PC-3 (cell line): Measurements from ENCODE around the gene TAX1BP3. TPM values are rescaled to one million over a fixed set of nuclear protein-coding genes. Genes with fewer than 3 reads are reported as not detected.

Experiments
- ATAC-seq: fragments of 200-7000 bp; cut with Tn5 transposase; 2 replicates; pipeline ENCODE4 v1.9.1; 2020; ENCODE audit warnings: mild to moderate bottlenecking, moderate library complexity
- BruUV-seq: library from RNA; stranded (reverse); fragments of 400-500 nt; replicated peaks from 2 replicates; lab custom pipeline; 2021; lab: Mats Ljungman, UMichigan
- CTCF ChIA-PET: fragments of 300-600 bp; sonication (Branson Sonifier 250); formaldehyde crosslinking; loops from one replicate; lab custom pipeline; 2022; ENCODE audit warnings: antibody characterized with exemption; lab: Charles Lee
- POLR2A ChIA-PET: fragments of 300-600 bp; sonication (Branson Sonifier 250); formaldehyde crosslinking; loops from one replicate; lab custom pipeline; 2022; ENCODE audit warnings: antibody characterized with exemption; ENCODE audit not compliant: unreplicated experiment; lab: Charles Lee
- DNase-seq: peaks from one replicate; pipeline ENCODE4 v3.0.0-alpha.2; 2015
- H2AFZ ChIP-seq: fragments of 300-600 bp; sonication (generic); 2 replicates; pipeline ENCODE4 v1.6.0; 2016; ENCODE audit warnings: antibody characterized with exemption, low read length
- H3F3A ChIP-seq: fragments of 300-600 bp; sonication (generic); one replicate; pipeline ENCODE4 v1.6.0; 2017; ENCODE audit warnings: antibody characterized with exemption, low read length, control low read depth, mild to moderate bottlenecking; ENCODE audit not compliant: unreplicated experiment
- H3K27ac ChIP-seq: fragments of 300-600 bp; sonication (generic); 2 replicates; pipeline ENCODE4 v1.5.1; 2016; ENCODE audit warnings: mild to moderate bottlenecking, low read length
- H3K27me3 ChIP-seq: fragments of 300-600 bp; sonication (generic); 2 replicates; pipeline ENCODE4 v1.6.1; 2016; ENCODE audit warnings: low read length, mixed read lengths
- H3K36me3 ChIP-seq: fragments of 300-600 bp; sonication (generic); 2 replicates; pipeline ENCODE4 v1.6.1; 2016; ENCODE audit warnings: low read depth, mixed run types, low read length, mixed read lengths
- H3K4me1 ChIP-seq: fragments of 300-600 bp; sonication (generic); 2 replicates; pipeline ENCODE4 v1.5.1; 2016; ENCODE audit warnings: low read length; ENCODE audit not compliant: insufficient read depth
- H3K4me2 ChIP-seq: fragments of 300-600 bp; sonication (generic); 2 replicates; pipeline ENCODE4 v1.6.0; 2016; ENCODE audit warnings: low read length
- H3K4me3 ChIP-seq: fragments of 300-600 bp; sonication (generic); 2 replicates; pipeline ENCODE4 v1.5.1; 2016; ENCODE audit warnings: mild to moderate bottlenecking, low read length, mixed read lengths
- H3K79me2 ChIP-seq: fragments of 300-600 bp; sonication (generic); 2 replicates; pipeline ENCODE4 v1.6.1; 2017; ENCODE audit warnings: low read length, mixed read lengths
- H3K9ac ChIP-seq: fragments of 300-600 bp; sonication (generic); 2 replicates; pipeline ENCODE4 v1.6.0; 2016; ENCODE audit warnings: mild to moderate bottlenecking, low read length
- H3K9me2 ChIP-seq: fragments of 300-600 bp; sonication (generic); replicated peaks from 2 replicates; pipeline ENCODE4 v1.6.1; 2016; ENCODE audit warnings: mixed run types, low read length, mixed read lengths
- H3K9me3 ChIP-seq: fragments of 300-600 bp; sonication (generic); 2 replicates; pipeline ENCODE4 v1.6.1; 2016; ENCODE audit warnings: low read length, mixed read lengths
- H4K20me1 ChIP-seq: fragments of 300-600 bp; sonication (generic); 2 replicates; pipeline ENCODE4 v1.6.1; 2016; ENCODE audit warnings: low read length, mixed read lengths
- EZH2 ChIP-seq: fragments of 300-600 bp; sonication (generic); IDR thresholded peaks from one replicate; pipeline ENCODE4 v1.6.1; 2017; ENCODE audit warnings: antibody characterized with exemption, mild to moderate bottlenecking, low read length; ENCODE audit not compliant: unreplicated experiment
- EZH2phosphoT487 ChIP-seq: fragments of 300-600 bp; sonication (generic); IDR thresholded peaks from 2 replicates; pipeline ENCODE4 v1.6.1; 2018; ENCODE audit warnings: mild to moderate bottlenecking, antibody characterized with exemption, low read length, borderline replicate concordance
- intact Hi-C: fragments of 100-400 bp; cut with micrococcal nuclease; formaldehyde crosslinking; loops from 2 replicates; pipeline ENCODE4 v1.9.0; 2023
- total RNA-seq: library from RNA; depleted of rRNA; stranded (reverse); fragments of >200 nt; gene quantifications from 2 replicates; pipeline ENCODE4 v1.2.3, GENCODE V29; 2014
- TF ChIP-seq, protein P1 (sequence below): fragments of 300-600 bp; sonication (generic); conservative IDR thresholded peaks from 2 replicates; pipeline ENCODE4 v1.5.1; 2017; ENCODE audit warnings: antibody characterized with exemption, low read depth, mild to moderate bottlenecking, low read length

The TAX1BP3 gene
- total RNA-seq, 1 experiment from 2014 or later: 87.7 TPM

DNA sequence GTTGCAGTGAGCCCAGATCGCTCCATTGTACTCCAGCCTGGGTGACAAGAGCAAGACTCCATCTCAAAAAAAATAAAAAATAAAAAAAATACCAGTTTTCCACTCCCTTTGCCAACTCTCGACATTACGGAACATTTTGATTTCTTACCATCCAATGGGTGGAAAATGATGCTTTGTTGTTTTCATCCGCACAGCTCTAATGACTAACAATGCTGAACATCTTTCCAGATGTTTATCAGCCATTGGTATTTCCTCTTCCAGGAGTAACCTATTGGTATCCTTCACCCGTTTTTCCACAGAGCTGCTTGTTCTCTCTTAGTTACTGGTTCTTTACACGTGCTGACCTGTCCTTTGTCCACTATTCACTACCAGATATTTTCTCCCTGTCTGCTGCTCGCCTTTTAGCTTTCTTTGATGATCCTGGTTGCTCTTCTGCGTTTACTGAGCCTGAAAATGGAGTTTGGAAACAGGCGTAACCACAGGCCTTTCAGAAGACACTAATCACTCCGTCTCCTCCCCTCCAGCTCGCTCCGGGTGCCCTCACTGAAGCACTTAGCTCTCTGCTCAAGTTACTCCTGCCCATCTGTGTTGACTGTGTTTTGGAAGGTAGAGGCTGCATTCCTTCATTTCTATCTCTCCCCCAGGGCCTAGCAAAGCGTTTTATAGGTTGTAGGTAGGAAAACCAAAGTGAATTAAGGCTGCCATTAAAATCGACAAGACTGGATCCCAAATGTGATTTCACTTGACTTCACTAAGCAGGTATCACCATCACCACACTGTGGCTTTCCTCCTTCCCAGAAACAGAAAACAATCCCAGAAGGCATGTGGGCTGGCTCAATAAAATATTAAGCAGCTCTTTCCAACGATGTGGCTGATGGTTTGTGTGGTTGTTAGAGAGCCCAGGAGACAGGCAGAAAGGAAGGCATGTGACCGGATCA lies 41.3 kb downstream of the TAX1BP3 start:
- no TSS peak for BruUV-seq
- no peak overlapping the region for H3K4me2 ChIP-seq
- H3K27ac ChIP-seq: no peak overlapping the region
- no peaks in the 10 kb centered on the region for H3K9me2 ChIP-seq
- H3K79me2 ChIP-seq: peaks cover 6% of the 10 kb centered on the region; the same call in 1 of the 2 replicates
- intact Hi-C loops: no loop called here
- H4K20me1 ChIP-seq: no peaks in the 10 kb centered on the region
- no peaks in the 10 kb centered on the region for H3K27me3 ChIP-seq
- no peak overlapping the region for H3K4me3 ChIP-seq
- H3K9me3 ChIP-seq: no peaks in the 10 kb centered on the region
- no peak for DNase-seq
- no peak for ATAC-seq
- POLR2A ChIA-PET: no interaction called here
- TF ChIP-seq EZH2phosphoT487 (no peak), EZH2 (no peak)
- TF ChIP-seq, protein P1, sequence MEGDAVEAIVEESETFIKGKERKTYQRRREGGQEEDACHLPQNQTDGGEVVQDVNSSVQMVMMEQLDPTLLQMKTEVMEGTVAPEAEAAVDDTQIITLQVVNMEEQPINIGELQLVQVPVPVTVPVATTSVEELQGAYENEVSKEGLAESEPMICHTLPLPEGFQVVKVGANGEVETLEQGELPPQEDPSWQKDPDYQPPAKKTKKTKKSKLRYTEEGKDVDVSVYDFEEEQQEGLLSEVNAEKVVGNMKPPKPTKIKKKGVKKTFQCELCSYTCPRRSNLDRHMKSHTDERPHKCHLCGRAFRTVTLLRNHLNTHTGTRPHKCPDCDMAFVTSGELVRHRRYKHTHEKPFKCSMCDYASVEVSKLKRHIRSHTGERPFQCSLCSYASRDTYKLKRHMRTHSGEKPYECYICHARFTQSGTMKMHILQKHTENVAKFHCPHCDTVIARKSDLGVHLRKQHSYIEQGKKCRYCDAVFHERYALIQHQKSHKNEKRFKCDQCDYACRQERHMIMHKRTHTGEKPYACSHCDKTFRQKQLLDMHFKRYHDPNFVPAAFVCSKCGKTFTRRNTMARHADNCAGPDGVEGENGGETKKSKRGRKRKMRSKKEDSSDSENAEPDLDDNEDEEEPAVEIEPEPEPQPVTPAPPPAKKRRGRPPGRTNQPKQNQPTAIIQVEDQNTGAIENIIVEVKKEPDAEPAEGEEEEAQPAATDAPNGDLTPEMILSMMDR: no peak
- H3K4me1 ChIP-seq: no peaks in the 10 kb centered on the region
- H3F3A ChIP-seq: no peaks in the 10 kb centered on the region
- no peak overlapping the region for H2AFZ ChIP-seq
- peaks cover 10% of the 10 kb centered on the region for H3K36me3 ChIP-seq
- CTCF ChIA-PET: no interaction called here
- no peak overlapping the region for H3K9ac ChIP-seq

DNA sequence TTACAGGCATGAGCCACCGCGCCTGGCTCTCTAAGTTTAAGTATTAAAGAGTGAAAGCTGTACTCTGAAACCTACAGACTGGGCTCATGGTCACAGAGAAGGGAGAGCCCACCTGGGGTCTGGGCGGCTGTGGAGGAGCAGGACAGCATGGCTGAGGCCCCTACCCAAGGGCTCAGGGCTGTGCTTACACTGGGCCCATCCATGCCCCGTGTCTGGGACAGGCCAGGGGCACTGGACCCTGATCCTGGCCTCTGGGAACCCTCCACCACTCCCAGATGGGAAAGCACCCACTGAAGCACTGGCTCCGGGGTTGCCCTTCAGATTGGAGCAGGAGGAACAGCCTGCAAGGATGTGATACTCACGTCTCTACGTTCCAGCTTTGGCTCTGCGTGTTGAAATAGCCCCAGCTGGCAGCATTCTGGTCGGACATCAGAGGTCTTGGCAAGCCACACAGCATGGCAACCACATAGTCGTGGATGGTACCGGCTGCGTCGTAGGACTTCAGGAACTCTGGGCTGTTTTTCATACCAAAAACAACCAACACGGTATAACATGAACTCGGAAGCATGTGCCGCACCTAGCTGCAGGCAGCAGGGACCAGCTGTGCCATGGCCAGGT lies 45.3 kb downstream of the TAX1BP3 start:
- Histone ChIP-seq H3K9me2 (no peaks in the 10 kb centered on the region), H2AFZ (no peak overlapping the region), H3K36me3 (peaks cover 14% of the 10 kb centered on the region; the same call in 1 of the 2 replicates), H3K9ac (no peak overlapping the region), H3K4me2 (no peak overlapping the region), H4K20me1 (no peaks in the 10 kb centered on the region), H3K79me2 (no peaks in the 10 kb centered on the region), H3K4me1 (no peaks in the 10 kb centered on the region), H3K27me3 (no peaks in the 10 kb centered on the region), H3K27ac (no peak overlapping the region), H3F3A (no peaks in the 10 kb centered on the region), H3K4me3 (no peak overlapping the region), H3K9me3 (no peaks in the 10 kb centered on the region)
- DNase-seq (no peak), ATAC-seq (no peak)
- CTCF ChIA-PET: no interaction called here
- intact Hi-C loops: no loop called here
- POLR2A ChIA-PET: no interaction called here
- no TSS peak for BruUV-seq
- TF ChIP-seq, protein P1: no peak
- TF ChIP-seq EZH2phosphoT487: no peak
